OCI-LY7 (cell line): Measurements from ENCODE around the gene ZDHHC3. TPM values are rescaled to one million over a fixed set of nuclear protein-coding genes. Genes with fewer than 3 reads are reported as not detected.

Experiments
- BruUV-seq: library from RNA; stranded (reverse); fragments of 400-500 nt; replicated peaks from 2 replicates; lab custom pipeline; 2021; lab: Mats Ljungman, UMichigan
- CTCF ChIA-PET: fragments of 300-600 bp; sonication (Branson Sonifier 250); formaldehyde crosslinking; loops from one replicate; lab custom pipeline; 2022; ENCODE audit warnings: antibody characterized with exemption; ENCODE audit not compliant: unreplicated experiment; lab: Charles Lee
- POLR2A ChIA-PET: fragments of 300-600 bp; sonication (Branson Sonifier 250); formaldehyde crosslinking; loops from one replicate; lab custom pipeline; 2022; ENCODE audit warnings: antibody characterized with exemption; lab: Charles Lee
- DNase-seq: peaks from one replicate; pipeline ENCODE4 v3.0.0-alpha.2; 2015; ENCODE audit warnings: low spot score
- H2AFZ ChIP-seq: fragments of 200-600 bp; sonication (generic), shearing (Covaris generic); 2 replicates; pipeline ENCODE4 v1.6.1; 2014; ENCODE audit warnings: mild to moderate bottlenecking, antibody characterized with exemption, low read length, moderate library complexity
- H3K27ac ChIP-seq: fragments of 200-600 bp; sonication (generic); 2 replicates; pipeline ENCODE4 v1.5.1; 2014; ENCODE audit warnings: mixed run types, low read depth, mild to moderate bottlenecking, moderate library complexity, low read length, inconsistent platforms; ENCODE audit not compliant: poor library complexity, severe bottlenecking
- H3K36me3 ChIP-seq: fragments of 200-600 bp; sonication (generic); 2 replicates; pipeline ENCODE4 v1.6.1; 2014; ENCODE audit warnings: mild to moderate bottlenecking, antibody characterized with exemption, low read length, moderate library complexity, mixed read lengths; ENCODE audit not compliant: insufficient read depth
- H3K4me1 ChIP-seq: fragments of 200-600 bp; sonication (generic); 2 replicates; pipeline ENCODE4 v1.5.1; 2014; ENCODE audit warnings: mild to moderate bottlenecking, low read length; ENCODE audit not compliant: insufficient read depth, poor library complexity, severe bottlenecking
- H3K4me2 ChIP-seq: fragments of 200-600 bp; sonication (generic); 2 replicates; pipeline ENCODE4 v1.6.1; 2014; ENCODE audit warnings: mild to moderate bottlenecking, low read length
- H3K4me3 ChIP-seq: fragments of 200-600 bp; sonication (generic); 2 replicates; pipeline ENCODE4 v1.5.1; 2014; ENCODE audit warnings: mild to moderate bottlenecking, low read depth, low read length; ENCODE audit not compliant: poor library complexity, severe bottlenecking
- H3K79me2 ChIP-seq: fragments of 200-600 bp; sonication (generic); 2 replicates; pipeline ENCODE4 v1.6.1; 2016; ENCODE audit warnings: low read depth, mild to moderate bottlenecking, low read length, moderate library complexity, mixed read lengths; ENCODE audit not compliant: insufficient read depth
- H3K9me2 ChIP-seq: fragments of 200-600 bp; sonication (generic); 2 replicates; pipeline ENCODE4 v1.6.1; 2016; ENCODE audit warnings: mild to moderate bottlenecking, low read length, mixed read lengths; ENCODE audit not compliant: insufficient read depth
- H3K9me3 ChIP-seq: fragments of 200-600 bp; sonication (generic); 2 replicates; pipeline ENCODE4 v1.6.1; 2014; ENCODE audit warnings: mild to moderate bottlenecking, mixed run types, low read length, mixed read lengths
- H4K20me1 ChIP-seq: fragments of 200-600 bp; sonication (generic); 2 replicates; pipeline ENCODE4 v1.6.1; 2014; ENCODE audit warnings: mild to moderate bottlenecking, antibody characterized with exemption, low read length, moderate library complexity, mixed read lengths; ENCODE audit not compliant: insufficient read depth
- EZH2phosphoT487 ChIP-seq: fragments of 200-600 bp; sonication (generic); IDR thresholded peaks from 2 replicates; pipeline ENCODE4 v1.6.1; 2018; ENCODE audit warnings: low read depth, borderline replicate concordance, mild to moderate bottlenecking, mixed run types, antibody characterized with exemption, low read length, moderate library complexity, mixed read lengths
- intact Hi-C: fragments of 100-400 bp; cut with micrococcal nuclease; formaldehyde crosslinking; loops from one replicate; pipeline ENCODE4 v1.10.0; 2022; ENCODE audit not compliant: unreplicated experiment
- total RNA-seq, 2 experiments: library from RNA; depleted of rRNA in 1 of 2; stranded (reverse); fragments of >200 nt in 1 of 2; shearing (Covaris generic) in 1 of 2; gene quantifications; 2 replicates each; pipeline ENCODE4 v1.2.3, GENCODE V29; 2014 to 2022
- TF ChIP-seq, protein P1 (sequence below): fragments of 200-600 bp; sonication (generic); conservative IDR thresholded peaks from 2 replicates; pipeline ENCODE4 v1.5.1; 2014; ENCODE audit warnings: mild to moderate bottlenecking, antibody characterized with exemption, low read length, moderate library complexity, mixed read lengths

ZDHHC3 gene
- total RNA-seq, 2 experiments from 2014 or later, result 53.1 to 53.6 TPM

- Histone ChIP-seq H2AFZ (no peak overlapping the region), H3K4me2 (no peak overlapping the region), H3K9me3 (no peaks in the 10 kb centered on the region), H3K4me3 (no peak overlapping the region), H3K79me2 (no peaks in the 10 kb centered on the region), H3K9me2 (no peaks in the 10 kb centered on the region), H3K36me3 (peaks cover 98% of the 10 kb centered on the region), H3K4me1 (peaks cover 2% of the 10 kb centered on the region), H4K20me1 (no peaks in the 10 kb centered on the region), H3K27ac (no peak overlapping the region)
- DNase-seq, result no peak
- intact Hi-C loops, result no loop called here
- ChIA-PET POLR2A (interaction anchor here (1.0 kb wide), 1 partner anchor 10 kb away, joined by 3 read pairs; no protein-coding TSS in a partner anchor), CTCF (no interaction called here)
- BruUV-seq, result no TSS peak
- no peak for TF ChIP-seq EZH2phosphoT487
- TF ChIP-seq, protein P1, sequence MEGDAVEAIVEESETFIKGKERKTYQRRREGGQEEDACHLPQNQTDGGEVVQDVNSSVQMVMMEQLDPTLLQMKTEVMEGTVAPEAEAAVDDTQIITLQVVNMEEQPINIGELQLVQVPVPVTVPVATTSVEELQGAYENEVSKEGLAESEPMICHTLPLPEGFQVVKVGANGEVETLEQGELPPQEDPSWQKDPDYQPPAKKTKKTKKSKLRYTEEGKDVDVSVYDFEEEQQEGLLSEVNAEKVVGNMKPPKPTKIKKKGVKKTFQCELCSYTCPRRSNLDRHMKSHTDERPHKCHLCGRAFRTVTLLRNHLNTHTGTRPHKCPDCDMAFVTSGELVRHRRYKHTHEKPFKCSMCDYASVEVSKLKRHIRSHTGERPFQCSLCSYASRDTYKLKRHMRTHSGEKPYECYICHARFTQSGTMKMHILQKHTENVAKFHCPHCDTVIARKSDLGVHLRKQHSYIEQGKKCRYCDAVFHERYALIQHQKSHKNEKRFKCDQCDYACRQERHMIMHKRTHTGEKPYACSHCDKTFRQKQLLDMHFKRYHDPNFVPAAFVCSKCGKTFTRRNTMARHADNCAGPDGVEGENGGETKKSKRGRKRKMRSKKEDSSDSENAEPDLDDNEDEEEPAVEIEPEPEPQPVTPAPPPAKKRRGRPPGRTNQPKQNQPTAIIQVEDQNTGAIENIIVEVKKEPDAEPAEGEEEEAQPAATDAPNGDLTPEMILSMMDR, result no peak
Observed at GRCh38 chr3:45000823-45001222, 24.8 kb upstream of the ZDHHC3 start.

DNA sequence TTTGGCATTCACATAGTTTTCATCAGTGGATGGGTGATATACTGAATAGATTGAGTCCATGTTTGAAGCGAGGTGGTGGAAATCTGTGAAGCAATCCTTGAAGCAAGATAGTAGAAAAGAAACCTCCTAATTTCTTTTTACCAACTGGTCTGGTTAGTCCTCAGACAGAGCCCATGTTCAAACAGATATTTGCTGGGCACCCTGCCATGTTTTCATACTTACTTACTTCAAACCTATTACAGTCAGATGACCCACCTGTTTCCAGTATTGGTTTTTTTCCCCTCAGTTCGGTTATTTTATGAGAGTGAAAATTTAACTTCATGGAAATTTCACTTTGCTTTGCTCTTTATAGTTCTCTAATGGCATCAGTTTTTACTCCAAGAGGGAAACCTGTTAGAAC is 23.8 kb upstream of the ZDHHC3 start:
- Histone ChIP-seq H3K4me1 (peaks cover 2% of the 10 kb centered on the region), H3K4me2 (no peak overlapping the region), H3K79me2 (no peaks in the 10 kb centered on the region), H3K9me2 (no peaks in the 10 kb centered on the region), H2AFZ (no peak overlapping the region), H4K20me1 (no peaks in the 10 kb centered on the region), H3K27ac (no peak overlapping the region), H3K4me3 (no peak overlapping the region), H3K36me3 (peaks cover 97% of the 10 kb centered on the region), H3K9me3 (no peaks in the 10 kb centered on the region)
- ChIA-PET POLR2A (no interaction called here), CTCF (no interaction called here)
- intact Hi-C loops, result no loop called here
- BruUV-seq, result no TSS peak
- TF ChIP-seq, protein P1, result no peak
- no peak for TF ChIP-seq EZH2phosphoT487
- no peak for DNase-seq

- Histone ChIP-seq H3K4me1 (peaks cover 2% of the 10 kb centered on the region), H3K4me2 (no peak overlapping the region), H3K9me2 (no peaks in the 10 kb centered on the region), H2AFZ (no peak overlapping the region), H3K4me3 (no peak overlapping the region), H3K36me3 (peaks cover 99% of the 10 kb centered on the region), H3K9me3 (no peaks in the 10 kb centered on the region), H3K79me2 (no peaks in the 10 kb centered on the region), H4K20me1 (no peaks in the 10 kb centered on the region), H3K27ac (no peak overlapping the region)
- DNase-seq, result no peak
- POLR2A ChIA-PET, result no interaction called here
- intact Hi-C loops, result no loop called here
- no TSS peak for BruUV-seq
- CTCF ChIA-PET, result no interaction called here
- no peak for TF ChIP-seq EZH2phosphoT487
- TF ChIP-seq, protein P1, result no peak
Observed at GRCh38 chr3:44996556-44996969, 20.6 kb upstream of the ZDHHC3 start.
